Dendritic cell treated with granulocyte-macrophage colony-stimulating factor and Interleukin-4, amounts not matched to agents 40 ng/mL and 50 ng/mL, for 4 days (primary cell): ENCODE data around the gene FARS2.

Experiments
- H3K27ac Mint-ChIP-seq: one replicate; pipeline ENCODE4 v1.8.0; 2022; ENCODE audit warnings: mild to moderate bottlenecking, mixed read lengths
- H3K27me3 Mint-ChIP-seq: one replicate; pipeline ENCODE4 v1.8.0; 2022; ENCODE audit warnings: mild to moderate bottlenecking, mixed read lengths
- H3K36me3 Mint-ChIP-seq: one replicate; pipeline ENCODE4 v1.8.0; 2022; ENCODE audit warnings: low read depth, mixed read lengths
- H3K4me1 Mint-ChIP-seq: one replicate; pipeline ENCODE4 v1.8.0; 2022; ENCODE audit warnings: low read depth, mixed read lengths
- H3K4me3 Mint-ChIP-seq: one replicate; pipeline ENCODE4 v1.8.0; 2022; ENCODE audit warnings: mild to moderate bottlenecking, moderate library complexity, mixed read lengths
- H3K9me3 Mint-ChIP-seq: one replicate; pipeline ENCODE4 v1.8.0; 2022; ENCODE audit warnings: mixed read lengths
- intact Hi-C: fragments of 100-400 bp; cut with micrococcal nuclease; formaldehyde crosslinking; loops from one replicate; pipeline ENCODE4 v1.15.0; 2022

Gene FARS2

DNA sequence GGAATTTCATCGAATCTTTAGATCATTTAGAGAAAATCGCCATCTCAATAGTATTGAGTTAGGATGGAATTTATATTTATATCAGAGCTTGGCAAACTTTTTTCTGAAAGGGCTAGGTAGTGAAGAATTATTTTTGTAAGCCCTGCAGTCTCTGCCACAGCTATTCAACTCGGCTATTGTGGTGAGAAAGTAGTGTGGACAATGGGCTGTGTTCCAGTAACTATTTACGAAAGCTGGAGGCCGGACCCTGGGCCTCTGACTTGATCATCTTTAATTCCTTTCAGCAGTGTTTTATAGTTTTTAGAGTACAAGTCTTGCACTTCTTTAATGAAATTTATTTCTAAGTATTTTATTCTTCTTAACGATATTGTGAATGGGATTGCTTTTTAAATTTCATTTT, 201.5 kb downstream of the FARS2 start:
- Mint-ChIP-seq H3K9me3 (no peaks in the 10 kb centered on the region), H3K4me3 (no peak overlapping the region), H3K27ac (no peak overlapping the region), H3K4me1 (peaks cover 5% of the 10 kb centered on the region), H3K36me3 (no peaks in the 10 kb centered on the region), H3K27me3 (no peaks in the 10 kb centered on the region)
- intact Hi-C loops: no loop called here

DNA sequence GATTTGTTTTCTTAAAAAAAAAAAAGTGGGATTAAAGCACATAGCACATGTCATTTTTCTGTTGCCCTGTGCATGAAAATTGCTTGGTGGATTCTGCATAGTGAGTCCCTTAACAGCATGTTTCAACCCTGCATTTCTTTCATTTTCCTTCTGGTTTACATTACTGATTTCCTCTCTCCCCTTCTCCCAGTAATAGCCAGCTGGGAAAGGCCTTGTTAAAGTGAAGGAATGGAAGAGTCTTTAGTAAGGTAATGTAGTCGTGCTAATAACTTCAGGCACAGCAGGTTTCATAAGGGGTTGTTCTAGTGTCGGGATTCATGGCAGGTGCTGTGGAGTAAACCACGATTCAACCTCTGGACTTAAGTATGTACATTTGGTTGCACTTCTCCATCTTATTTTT, 202.4 kb downstream of the FARS2 start:
- intact Hi-C loops: no loop called here
- no peaks in the 10 kb centered on the region for H3K9me3 Mint-ChIP-seq
- no peak overlapping the region for H3K27ac Mint-ChIP-seq
- H3K4me3 Mint-ChIP-seq: no peak overlapping the region
- no peaks in the 10 kb centered on the region for H3K36me3 Mint-ChIP-seq
- H3K27me3 Mint-ChIP-seq: no peaks in the 10 kb centered on the region
- peaks cover 5% of the 10 kb centered on the region for H3K4me1 Mint-ChIP-seq

DNA sequence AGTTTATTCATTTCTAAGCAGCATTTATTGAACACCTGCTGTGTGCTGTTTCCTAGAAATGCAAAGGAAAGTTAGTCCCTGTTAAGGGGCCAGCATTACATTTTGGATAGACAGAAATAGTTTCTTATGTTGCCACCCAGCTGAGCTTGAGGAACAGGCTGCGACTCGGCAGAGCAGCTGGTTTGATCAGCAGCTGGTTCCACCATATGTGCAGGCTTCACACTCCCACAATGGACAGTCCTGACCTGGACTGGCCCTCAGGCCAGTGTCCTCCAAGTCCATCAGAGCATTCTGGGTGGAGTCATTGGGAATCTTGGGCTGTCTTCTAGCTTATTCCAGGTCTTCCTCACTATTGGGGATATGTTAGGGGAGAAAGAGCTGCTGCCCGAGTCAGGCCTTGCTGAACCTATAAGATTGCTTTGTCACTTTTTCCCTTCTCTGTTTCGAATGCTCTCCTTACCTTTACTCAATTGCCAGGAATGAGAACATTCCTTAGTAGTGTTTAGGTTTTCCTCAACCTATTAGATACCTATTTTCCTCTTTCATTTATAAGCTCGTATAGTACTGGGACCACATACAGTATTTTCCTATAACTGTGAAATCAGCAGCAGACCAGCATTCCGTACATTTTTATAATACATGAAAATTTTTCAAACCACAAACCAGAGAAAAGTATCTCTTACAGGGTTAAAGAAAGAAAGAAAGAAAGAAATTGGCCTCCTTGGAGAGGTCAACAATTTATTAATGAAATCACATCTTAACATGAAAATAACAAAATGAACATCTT, 203.0 kb downstream of the FARS2 start:
- peaks cover 5% of the 10 kb centered on the region for H3K4me1 Mint-ChIP-seq

DNA sequence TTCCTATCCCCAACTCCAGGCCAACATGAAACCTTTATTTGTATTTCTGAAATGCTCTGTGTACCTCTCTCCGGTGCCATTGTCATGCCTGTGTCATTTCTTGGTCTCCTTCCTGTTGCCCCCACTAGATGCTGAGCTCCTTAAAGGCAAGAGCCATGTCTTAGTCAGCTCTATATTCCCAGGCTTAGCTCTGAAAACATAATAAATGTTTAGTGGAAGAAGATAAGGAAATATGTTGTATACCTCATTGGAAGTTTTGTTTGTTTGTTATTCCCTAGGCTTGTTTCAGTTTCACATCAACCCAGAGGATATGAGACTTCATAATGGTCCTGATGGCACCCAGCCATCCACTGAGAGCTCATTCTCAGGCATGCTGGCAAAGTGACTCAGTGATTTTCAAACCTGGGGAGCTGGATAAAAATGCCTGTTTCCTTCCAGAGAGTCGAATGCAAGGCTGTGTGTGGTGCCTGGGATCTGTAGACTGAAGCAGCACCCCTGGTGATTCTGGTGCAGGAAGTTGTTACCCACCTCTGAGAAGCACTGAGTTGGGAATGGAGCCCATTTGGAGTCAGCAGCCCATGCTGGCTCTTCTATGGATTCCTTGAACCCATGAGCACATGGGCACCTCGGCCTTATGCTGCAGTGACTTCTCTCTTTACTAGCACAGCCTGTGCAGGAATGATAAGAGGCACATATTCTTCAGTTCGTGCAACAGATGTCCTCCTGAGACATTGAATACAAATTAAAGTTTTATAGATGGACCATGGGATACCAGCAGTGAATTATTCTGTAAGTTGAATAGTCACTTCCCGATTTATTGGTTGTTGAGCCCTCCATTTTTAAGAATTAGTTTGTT, 205.2 kb downstream of the FARS2 start:
- Mint-ChIP-seq H3K27ac (no peak overlapping the region), H3K4me3 (no peak overlapping the region), H3K36me3 (peaks cover 7% of the 10 kb centered on the region), H3K4me1 (peaks cover 5% of the 10 kb centered on the region), H3K27me3 (no peaks in the 10 kb centered on the region), H3K9me3 (no peaks in the 10 kb centered on the region)
- intact Hi-C loops: no loop called here

More for the DNA sequence above, 203.0 kb downstream of the FARS2 start:
- Mint-ChIP-seq H3K9me3 (no peaks in the 10 kb centered on the region), H3K36me3 (peaks cover 5% of the 10 kb centered on the region), H3K4me3 (no peak overlapping the region), H3K27ac (no peak overlapping the region), H3K27me3 (no peaks in the 10 kb centered on the region)
- intact Hi-C loops: no loop called here

DNA sequence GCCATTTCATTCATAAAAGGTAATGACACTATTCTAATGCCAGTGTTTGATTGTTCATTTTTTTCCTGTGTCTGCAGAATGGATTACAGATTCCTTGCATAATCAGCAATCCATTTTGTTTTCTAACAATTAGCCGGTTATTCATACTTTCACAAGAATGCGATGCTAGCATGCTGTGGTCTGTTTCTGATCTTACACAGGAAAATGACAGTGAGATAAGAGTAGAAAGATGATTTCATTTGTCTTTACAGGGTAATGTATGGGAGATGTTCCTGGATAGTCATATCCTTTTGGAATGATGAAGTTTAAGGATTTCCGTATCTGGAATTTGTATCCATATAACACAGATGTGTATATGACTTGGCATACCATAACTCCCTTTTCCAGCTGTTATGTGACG, 207.3 kb downstream of the FARS2 start:
- peaks cover 5% of the 10 kb centered on the region for H3K4me1 Mint-ChIP-seq
- peaks cover 7% of the 10 kb centered on the region for H3K36me3 Mint-ChIP-seq
- H3K27me3 Mint-ChIP-seq: no peaks in the 10 kb centered on the region
- intact Hi-C loops: no loop called here
- no peak overlapping the region for H3K27ac Mint-ChIP-seq
- no peak overlapping the region for H3K4me3 Mint-ChIP-seq
- no peaks in the 10 kb centered on the region for H3K9me3 Mint-ChIP-seq

DNA sequence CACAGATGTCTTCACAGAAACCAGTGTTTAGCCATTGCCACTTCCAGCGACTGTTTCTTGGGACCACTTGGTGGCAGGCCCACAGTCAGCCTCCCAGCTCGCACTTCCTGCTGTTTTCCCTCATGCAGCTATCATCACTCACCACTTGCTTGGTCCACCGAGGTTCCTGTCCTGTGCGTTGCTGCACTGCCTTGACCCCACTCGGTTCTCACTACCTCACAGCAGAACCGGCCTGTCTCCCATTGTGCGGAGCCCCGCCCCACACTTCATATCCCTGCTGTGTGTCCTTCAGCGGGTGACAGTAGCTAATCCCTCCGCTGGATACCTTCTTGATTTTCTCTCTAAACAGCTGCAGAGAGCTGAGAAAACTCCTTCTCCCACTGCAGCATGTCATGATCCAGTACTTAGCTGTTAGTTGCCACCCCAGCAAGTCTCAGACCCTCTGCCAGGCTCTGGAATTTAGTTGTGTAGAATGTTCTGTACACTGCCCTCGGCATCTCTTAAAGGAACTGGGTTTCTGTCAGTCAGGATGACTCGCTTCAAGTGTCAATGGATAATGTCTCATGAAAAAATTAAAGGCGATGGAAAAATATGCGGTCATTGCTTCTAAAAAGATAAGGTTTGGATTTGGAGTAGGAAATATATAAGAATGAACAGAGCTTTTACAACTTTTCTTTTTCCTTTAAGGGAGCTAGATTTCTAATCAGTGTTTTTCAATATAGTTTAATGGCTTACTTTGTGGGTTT, 208.0 kb downstream of the FARS2 start:
- Mint-ChIP-seq H3K9me3 (no peaks in the 10 kb centered on the region), H3K27ac (no peak overlapping the region), H3K27me3 (no peaks in the 10 kb centered on the region), H3K4me3 (no peak overlapping the region), H3K36me3 (peaks cover 7% of the 10 kb centered on the region), H3K4me1 (peaks cover 5% of the 10 kb centered on the region)
- intact Hi-C loops: no loop called here

DNA sequence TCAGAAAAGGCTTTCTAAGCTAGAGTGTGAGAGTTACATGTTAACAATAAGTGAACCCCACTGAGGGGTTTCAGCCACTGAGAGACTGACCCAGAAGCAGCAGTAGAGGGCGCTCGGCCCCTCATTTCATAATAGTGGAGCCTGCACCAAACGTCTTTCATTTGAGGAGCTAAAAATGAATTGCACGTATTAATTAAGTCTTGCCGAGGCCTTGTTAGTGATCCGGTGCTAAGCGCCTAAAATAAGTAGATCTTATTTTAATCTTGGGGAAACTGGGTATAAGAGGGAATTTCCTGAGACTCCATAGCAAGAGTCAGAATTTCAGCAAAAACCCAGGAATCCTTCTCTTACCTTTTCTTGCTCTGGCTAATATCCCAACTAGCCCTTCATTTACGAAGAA, 209.7 kb downstream of the FARS2 start:
- intact Hi-C loops: loop anchor here (5.0 to 10.0 kb wide), 2 partner anchors 534 to 1076 kb away; partner anchors contain the start of gene NRN1
- Mint-ChIP-seq H3K36me3 (peaks cover 7% of the 10 kb centered on the region), H3K27me3 (no peaks in the 10 kb centered on the region), H3K4me1 (peaks cover 3% of the 10 kb centered on the region), H3K27ac (no peak overlapping the region), H3K4me3 (no peak overlapping the region), H3K9me3 (no peaks in the 10 kb centered on the region)

DNA sequence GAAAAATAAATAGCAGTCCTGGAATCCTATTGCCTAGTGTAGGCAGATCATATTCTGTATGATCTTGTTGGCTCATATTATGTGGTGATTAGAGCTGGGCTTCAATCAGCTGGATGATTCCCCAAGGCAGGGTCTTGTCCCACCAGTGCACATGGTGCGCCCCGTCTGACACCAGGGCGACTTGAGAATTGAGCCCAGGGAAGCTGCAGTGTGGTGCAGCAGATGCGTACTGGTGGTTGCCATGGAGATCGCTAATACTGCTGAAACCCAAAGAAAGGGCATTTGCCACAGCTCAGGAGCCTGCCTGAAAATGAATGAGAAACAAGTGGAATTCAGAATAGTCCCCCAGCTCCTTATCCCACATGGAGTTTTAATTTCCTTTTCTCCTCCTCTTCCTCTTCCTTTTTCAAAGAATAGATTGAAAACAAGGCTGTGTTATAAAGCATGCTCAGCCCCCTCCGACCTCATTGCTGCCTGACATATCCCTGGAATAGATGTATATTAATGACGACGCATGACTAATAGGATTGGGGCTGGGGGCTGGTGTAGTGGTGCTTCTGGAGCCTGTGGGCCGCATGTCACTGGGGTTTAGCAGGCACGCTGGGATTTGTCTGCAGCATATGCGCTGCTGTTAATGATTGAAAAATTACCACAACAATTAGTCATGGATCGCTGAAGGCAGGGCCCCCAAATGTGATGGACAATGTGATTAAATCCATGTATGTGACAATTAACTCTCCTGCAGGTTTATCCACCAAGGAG, 210.5 kb downstream of the FARS2 start:
- Mint-ChIP-seq H3K36me3 (peaks cover 7% of the 10 kb centered on the region), H3K27ac (no peak overlapping the region), H3K4me1 (no peaks in the 10 kb centered on the region), H3K27me3 (no peaks in the 10 kb centered on the region), H3K9me3 (no peaks in the 10 kb centered on the region), H3K4me3 (no peak overlapping the region)
- intact Hi-C loops: loop anchor here (5.0 to 10.0 kb wide), 2 partner anchors 533 to 1075 kb away; partner anchors contain the start of gene NRN1

DNA sequence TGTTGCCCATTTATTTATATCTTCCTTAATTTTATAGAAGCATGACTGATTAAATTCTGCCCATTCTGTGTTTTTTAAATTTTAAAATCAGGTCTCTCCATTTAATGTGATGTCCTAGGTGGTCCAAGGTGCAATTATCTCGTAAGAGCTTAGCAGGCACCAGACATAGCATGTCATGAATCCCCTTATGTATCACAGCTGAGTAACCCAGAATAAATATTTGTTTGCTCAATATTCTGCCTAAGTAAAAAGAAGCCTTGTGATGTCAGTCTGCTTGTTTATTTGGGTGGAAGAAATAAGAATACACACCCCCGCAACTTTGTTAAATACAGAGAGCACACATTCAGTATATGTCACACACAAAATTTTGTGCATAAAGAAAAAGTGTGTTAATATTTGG, 211.3 kb downstream of the FARS2 start:
- intact Hi-C loops: loop anchor here (5.0 to 10.0 kb wide), 2 partner anchors 532 to 1075 kb away; partner anchors contain the start of gene NRN1
- Mint-ChIP-seq H3K27ac (no peak overlapping the region), H3K4me3 (no peak overlapping the region), H3K9me3 (no peaks in the 10 kb centered on the region), H3K27me3 (no peaks in the 10 kb centered on the region), H3K4me1 (no peaks in the 10 kb centered on the region), H3K36me3 (peaks cover 7% of the 10 kb centered on the region)

DNA sequence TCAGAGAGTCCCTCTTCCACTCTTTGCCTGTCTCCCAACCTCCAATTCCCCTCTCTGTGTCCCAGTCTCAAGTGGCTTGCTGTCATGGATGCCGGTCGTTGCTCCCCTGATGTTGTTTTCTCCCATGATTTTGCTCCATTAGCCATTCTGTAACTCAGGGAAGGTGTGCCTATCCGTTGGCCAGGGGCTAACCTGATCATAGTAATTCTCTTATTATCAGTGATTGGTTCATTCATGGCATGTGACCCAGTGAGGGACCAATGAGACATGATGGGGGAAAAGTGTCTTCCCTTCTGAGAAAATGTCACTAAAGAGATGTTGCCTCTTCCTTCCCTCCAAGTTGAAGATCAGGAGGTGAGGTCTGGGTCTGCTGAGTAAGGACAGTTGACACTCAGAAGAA, 214.5 kb downstream of the FARS2 start:
- Mint-ChIP-seq H3K27ac (no peak overlapping the region), H3K4me1 (no peaks in the 10 kb centered on the region), H3K27me3 (no peaks in the 10 kb centered on the region), H3K36me3 (no peaks in the 10 kb centered on the region), H3K9me3 (no peaks in the 10 kb centered on the region), H3K4me3 (no peak overlapping the region)
- intact Hi-C loops: loop anchor here (10.0 kb wide), 1 partner anchor 529 kb away; the partner anchor contains the start of gene NRN1

DNA sequence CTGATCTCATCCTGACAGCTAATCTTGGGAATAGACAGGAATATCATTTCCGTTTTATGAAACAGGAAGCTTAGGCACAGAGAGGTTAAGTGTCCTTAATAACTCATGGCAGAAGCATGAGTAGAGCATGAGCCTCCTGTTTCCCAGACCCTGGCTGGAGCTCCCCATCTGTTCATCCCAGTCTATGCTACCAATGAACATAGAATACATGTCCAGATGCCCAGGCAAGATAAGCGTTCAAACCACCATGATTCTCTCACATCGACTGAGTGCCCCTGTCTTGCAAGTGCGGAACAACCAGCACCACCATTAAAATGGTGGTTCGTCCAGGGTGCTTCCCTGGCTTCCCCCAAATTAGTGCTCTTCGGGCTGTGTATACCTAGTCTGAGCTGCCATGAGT, 217.1 kb downstream of the FARS2 start:
- Mint-ChIP-seq H3K9me3 (no peaks in the 10 kb centered on the region), H3K27me3 (no peaks in the 10 kb centered on the region), H3K27ac (no peak overlapping the region), H3K4me1 (no peaks in the 10 kb centered on the region), H3K4me3 (no peak overlapping the region), H3K36me3 (no peaks in the 10 kb centered on the region)
- intact Hi-C loops: loop anchor here (10.0 kb wide), 1 partner anchor 526 kb away; the partner anchor contains the start of gene NRN1

DNA sequence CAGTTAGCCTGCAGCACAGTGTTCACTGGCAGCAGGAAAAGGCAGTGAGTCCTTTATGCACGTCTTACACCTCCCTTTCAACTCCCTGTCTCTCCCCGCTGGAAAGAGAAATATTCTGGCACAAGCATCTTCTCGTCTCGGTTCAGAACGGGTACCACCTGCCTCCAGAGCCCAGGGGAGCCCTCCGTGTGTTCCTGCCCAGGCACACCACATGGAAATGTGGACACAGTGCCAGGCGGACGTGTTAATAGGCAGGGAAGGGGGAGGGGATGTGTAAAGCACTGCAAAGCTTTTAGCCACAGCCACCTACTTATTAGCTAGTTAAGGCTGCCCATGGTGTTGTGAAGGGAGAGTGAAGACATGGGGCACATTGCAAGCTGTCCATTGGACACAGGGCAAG, 219.7 kb downstream of the FARS2 start:
- Mint-ChIP-seq H3K27me3 (no peaks in the 10 kb centered on the region), H3K27ac (no peak overlapping the region), H3K4me1 (no peaks in the 10 kb centered on the region), H3K9me3 (no peaks in the 10 kb centered on the region), H3K4me3 (no peak overlapping the region), H3K36me3 (no peaks in the 10 kb centered on the region)
- intact Hi-C loops: no loop called here

DNA sequence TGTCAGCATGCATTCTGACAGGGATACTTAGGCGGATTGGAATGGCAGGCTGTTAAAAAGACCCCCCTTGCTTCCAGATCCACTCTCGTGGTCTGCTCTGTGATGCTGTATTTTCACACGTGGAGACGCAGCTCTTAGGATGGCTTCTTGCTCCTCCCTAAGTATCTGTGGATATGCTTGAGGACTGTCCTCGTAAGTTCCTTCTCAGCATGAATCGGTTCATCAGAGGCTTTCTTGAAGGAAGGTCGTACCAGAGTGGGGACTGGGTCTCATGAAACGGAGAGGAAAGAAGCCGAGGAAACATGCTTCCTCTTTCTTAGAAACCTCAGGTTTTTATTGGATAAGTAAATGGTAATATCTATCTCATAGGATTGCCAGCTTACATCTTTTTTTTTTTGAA, 220.4 kb downstream of the FARS2 start:
- Mint-ChIP-seq H3K4me1 (no peaks in the 10 kb centered on the region), H3K27ac (no peak overlapping the region), H3K9me3 (no peaks in the 10 kb centered on the region), H3K27me3 (no peaks in the 10 kb centered on the region), H3K4me3 (no peak overlapping the region), H3K36me3 (no peaks in the 10 kb centered on the region)
- intact Hi-C loops: no loop called here
